SIG-M5 treated with dmso at 0.1 percent for 504 hours (cell line): Measurements from ENCODE around the gene POFUT2.

Source experiments
- DNase-seq: peaks from one replicate; lab custom pipeline; 2025; ENCODE audit not compliant: unreplicated experiment; lab: John Stamatoyannopoulos, UW

The POFUT2 gene

DNA sequence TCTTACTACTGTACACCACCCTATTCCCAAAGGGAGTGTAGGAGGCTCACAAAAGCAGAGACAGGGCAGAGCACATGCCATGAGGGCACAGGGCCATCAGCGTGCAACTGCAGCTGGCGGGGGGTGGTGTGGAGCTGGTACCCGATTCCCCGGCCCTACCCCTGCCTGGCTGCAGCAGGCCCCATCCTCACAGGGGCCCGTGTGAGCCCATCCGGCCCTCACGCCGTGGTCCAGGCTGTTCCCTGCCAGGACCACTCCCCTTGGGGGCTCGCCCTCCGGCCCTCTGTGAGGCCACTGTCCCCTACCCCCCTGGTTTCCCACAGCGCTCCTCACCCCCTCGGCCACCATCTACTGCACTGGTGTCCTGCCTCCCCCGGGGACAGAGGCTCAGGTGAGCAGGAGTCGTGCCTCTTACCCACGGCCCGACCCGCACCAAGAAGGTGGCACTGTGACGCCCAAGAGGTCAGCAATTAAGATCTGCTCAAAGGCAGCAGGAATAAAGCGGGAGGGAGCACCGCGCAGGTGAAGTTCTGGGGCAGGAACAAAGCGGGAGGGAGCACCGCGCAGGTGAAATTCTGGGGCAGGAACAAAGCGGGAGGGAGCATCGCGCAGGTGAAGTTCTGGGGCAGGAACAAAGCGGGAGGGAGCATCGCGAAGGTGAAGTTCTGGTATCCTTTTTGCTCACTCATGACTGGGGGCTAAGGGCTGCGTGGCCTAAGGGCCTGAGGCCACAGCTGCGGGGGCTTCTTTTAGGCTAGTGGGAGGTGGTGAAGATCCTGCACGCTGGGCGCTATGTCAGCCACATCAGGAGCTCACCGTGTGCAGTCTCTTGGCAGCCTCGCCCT is 3.9 kb downstream of the POFUT2 start:
- no peak for DNase-seq

DNA sequence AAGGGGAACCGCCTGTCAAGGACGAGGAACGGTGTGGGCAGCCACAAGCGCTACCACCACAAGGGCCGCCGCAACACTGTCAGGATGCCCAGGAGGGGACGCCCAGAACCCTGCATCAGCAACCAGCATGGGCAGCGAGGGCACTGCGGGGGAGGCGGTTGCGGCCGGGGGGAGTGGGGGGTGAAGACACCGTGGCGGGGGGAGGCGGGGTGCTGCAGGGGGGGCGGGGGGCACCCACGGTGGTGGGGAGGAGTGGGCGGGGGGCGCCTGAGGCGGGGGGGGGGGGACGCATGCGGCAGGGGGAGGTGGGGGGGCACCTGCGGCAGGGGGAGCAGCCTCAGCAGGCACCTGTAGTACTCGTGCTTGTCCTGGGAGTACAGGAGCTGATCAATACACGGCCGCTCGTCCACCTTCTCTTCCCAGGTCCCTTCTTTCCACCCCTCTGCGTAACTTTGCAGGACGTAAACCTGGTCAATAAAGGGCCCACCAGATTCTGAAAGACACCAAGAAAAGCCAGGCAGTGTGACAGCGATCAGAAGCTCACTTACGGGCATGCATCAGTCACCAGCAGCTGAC is 4.6 kb downstream of the POFUT2 start:
- DNase-seq: no peak

DNA sequence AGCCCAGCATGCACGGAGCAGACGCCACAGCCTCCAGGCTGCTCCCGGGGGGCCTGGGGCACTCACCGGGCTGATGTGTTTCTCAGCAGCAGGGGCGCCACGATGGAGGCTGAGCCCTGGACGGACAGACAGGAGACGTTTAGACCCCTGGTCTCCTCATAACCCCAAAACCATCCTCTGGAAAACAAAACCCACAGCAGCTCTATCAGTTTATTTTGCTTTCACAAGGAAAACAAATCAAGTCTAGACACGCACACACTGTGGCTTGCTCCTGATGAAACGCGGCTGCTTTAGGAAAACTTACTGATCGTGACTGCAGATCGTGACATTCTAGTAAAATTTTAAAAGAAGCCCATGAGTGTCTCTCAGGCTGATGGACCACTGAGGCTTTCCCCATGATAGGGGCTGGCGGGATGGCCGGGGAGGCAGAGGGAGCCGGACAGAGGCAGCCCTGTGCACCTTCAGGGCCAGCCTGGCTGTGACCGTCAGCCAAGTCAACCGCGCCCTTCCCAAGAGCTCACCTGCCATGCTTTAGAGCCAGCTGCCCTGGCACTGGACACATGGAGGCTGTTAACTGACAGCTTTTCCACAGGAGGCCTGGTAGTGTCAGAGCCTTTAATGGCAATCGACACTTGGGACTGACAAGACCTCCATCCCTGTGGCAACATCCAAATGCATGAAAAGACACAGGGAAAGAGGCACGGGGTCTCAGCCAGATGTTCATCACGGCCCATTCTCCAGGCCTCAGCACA is 5.2 kb downstream of the POFUT2 start:
- DNase-seq: no peak

DNA sequence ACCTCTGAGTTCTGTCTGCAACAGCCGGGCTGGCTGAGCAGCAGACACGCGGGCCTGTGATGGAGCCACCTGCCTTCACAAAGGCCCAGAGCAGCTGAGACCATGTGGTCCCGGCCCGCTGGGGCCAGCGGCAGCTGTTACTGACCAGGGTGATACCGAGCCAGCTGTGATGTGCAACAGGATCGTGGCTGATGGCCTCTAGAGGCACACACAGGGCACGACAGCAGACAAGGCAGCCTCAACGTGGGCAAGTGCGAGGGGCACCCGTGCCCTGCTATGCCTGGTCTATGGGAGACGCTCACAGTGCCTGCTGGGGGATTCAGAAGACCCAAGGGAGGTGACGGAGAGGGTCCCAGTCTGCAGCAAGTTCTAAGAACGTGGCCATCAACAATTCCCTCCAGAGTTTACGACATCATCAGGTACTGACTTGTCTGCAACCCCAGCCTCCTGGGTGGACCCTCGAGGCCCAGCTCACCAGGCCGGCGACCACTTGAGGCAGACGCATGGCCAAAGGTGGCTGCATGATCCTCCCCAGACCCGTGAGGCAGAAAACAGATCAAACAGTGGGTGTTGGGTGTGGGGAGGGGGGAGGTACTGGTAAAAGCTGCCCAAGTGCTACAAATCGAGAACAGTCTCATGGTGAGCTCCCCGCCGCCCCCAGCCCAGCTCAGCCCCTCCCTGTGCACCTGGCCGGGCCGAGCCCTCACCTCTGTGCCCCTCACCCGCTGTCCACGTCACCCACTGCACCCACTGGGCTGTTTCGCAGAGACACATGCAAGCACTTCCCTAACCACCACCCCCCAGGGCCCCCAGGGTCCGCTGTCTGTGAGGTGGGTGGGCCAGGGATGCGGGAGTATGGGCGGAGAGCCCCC is 6.0 kb downstream of the POFUT2 start:
- no peak for DNase-seq

DNA sequence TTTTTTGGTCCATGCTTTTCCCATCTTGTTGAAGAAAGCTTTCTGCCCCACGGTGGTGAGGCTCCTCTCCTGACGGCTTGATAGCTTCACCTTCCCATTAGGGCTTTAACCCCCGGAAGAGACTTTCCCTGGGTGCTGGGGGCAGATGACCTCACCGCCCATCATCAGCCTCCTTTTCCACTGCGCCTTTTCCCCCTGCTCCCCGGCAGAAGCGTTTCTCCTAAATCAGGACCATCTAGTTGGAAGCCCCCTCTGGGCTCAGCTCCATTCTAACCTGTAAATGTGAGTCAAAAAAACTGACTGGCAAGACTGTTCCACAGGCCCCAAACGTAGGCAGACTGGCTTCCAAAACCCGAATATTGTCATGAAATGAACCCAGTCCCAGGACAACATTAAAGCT is 6.7 kb downstream of the POFUT2 start:
- no peak for DNase-seq

DNA sequence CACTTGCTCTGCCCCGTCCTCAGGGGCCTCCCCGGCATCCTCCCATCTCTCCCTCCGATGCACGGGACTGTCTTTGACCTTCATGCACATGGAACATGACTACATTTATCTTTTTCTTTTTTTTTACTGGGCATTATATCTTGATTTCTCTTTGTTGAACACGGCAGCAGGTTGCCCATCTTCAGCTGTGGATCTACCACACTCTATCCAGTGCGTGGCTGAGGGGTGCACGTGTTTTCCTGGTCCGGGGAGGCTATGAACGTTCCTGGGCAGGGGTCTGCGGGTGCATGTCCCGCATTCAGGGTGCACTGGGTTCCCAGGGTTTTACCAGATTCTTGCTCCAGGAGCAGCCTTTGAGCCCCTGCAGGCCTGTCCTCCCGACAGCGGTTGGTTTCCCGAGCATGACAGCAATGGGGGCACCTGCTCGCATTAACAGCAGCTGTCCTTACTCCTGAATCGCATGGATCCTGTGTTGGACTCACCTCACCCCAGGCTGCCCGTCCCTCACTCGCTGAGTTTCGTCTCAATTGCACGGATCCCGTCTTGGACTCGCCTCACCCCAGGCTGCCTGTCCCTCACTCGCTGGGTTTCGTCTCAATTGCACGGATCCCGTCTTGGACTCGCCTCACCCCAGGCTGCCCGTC is 7.4 kb downstream of the POFUT2 start:
- no peak for DNase-seq

DNA sequence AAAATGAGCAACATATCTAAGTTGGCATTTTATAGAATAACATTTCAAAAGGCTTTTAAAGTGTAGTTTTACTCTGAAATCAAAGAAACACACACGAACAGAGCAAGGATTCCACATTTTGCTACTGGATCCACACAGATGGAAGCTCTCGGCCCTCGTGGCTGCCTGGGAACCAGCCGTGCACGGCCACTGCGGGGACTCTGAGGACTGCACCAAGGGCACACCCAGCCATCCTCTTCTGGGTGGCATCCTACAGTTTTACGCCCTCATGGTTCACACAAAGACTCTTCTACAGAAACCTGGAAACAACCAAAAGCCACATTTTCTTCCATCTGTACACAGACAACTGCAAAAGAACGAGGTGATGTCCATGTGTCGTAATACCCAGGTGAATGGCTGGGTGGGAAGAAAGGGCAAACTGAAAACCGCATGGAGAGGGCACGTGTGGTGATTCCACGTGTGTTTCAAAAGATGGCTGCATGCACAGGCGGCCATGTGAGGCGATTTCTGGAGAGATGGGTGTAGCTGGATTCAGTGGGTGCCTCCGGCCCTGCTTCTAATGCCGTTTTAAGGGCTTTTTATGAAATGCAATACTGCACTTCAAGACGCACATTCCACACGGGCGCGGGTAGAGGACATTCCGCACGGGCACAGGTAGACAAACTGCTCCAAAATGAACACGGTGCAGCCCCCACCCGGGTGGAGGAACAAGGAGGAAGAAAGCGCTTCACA is 8.1 kb downstream of the POFUT2 start:
- DNase-seq: no peak

DNA sequence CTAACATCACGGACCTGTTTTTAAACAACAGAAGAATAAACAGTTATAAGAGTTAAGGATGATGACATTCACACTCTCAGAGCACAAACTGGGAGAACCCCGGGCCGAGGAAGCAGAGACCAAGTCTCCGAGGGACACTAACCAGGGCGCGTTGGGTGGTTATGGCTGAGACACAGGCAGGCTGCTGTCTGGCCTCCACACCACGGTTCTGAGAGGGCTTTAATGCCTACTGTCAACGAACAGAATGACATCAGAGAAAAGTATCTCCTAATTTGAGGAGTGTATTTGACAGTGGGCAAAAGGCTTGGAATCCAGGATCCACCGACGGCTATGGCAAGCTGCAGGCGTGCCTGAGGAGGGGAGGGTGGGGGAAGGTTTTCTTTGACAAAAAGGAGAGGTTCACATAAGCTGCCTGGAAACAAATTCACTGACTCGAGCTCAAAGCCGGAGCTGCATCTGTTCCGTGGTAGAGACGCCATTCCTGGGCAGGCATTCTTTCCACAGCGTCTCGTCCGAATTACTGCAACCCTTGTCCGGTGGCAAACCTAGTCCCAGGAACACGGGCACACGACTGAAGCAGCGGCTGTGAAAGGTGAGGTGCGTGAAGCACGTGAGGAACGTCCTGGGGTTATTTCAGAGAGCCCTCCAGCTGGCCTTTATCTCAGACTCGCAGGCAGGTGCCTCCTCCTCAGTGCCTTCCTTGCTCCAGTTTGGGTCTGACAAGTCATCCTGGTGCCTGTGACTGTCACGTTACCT is 9.4 kb downstream of the POFUT2 start:
- no peak for DNase-seq

DNA sequence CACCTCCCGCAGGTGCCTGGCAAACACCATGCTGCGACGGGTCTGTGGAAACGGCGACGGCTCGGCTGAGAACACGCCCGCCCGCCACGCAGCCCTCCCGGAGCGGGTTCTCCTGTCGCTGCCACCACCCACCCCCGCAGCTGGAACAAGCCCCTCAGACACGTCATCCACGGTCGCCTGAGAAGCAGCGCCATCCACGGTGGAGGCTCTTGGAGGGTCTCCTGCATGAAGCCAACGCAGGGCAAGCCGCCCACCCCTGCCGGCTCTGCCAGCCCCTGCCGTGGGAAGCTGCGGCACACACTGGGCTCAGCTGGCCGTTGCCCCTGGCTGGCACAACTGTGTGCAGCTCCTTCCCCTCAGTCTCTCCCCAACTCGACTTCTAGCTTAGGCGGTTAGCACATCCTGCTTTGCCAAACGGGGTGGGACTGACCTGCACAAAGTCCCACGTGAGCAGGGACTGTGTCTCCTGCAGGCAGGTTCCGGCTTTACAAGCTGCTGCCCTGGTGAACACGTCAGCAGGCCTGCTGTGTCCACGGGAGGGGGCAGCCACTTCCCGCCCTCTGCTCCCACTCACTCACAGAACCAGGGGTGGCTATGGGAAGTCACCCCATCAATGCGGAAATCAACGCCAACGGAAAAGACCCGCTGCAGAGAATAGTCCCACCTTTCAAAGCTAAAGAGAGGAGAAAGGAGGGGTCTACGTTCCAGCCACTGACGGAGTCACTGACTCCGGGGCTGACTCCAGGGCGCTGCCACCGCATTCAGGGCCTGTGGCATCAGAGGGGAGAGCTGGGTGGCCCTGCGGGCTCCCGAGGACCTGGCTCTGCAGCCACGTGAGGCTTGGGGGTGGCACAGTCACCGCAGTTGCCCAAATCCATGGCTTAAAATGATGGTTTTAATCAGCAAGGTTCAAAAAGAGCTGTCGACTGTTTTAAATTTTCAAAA is 10.3 kb downstream of the POFUT2 start:
- DNase-seq: no peak

DNA sequence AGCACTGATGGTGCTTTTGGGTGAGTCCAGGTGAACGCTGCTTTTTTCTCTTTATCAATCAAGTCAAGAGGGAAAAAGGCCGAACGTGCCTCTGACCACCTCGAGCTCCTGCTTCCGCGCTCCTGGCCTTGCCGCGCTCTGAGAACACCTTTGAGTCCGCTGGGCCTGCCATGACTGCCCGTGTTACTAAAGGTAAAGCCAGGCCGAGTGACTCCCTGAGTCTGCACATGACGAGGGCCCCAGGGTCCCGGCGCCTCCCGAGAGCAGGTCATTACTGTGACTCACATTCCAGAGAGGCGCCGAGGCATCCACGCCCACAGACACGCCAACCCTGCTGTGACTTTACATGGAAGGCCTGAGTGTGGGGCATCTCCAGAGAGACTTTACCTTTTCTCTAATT is 11.1 kb downstream of the POFUT2 start:
- no peak for DNase-seq

DNA sequence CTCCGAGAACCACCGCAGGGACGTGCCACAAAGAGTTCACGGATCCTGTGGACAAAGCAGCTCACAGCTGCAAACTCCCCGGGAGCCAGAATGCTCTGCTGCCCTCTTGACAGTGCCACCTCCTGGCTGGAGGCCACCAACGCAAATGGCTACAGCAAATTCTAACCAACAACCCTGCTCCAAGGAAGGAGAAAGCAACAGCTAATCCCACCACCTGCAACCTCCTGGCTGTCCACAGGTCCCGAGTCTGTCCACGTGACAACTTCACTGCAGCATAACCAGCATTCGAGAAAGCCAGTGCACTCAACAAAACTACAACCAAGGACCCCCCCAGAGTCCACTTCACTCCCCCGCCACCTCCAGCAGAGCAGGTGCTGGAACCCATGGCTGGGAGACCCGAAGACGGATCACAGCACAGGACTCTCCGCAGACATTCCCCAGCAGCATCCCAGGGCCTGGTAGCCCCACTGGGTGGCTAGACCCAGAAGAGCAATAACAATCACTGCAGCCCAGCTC is 17.3 kb downstream of the POFUT2 start:
- no peak for DNase-seq

DNA sequence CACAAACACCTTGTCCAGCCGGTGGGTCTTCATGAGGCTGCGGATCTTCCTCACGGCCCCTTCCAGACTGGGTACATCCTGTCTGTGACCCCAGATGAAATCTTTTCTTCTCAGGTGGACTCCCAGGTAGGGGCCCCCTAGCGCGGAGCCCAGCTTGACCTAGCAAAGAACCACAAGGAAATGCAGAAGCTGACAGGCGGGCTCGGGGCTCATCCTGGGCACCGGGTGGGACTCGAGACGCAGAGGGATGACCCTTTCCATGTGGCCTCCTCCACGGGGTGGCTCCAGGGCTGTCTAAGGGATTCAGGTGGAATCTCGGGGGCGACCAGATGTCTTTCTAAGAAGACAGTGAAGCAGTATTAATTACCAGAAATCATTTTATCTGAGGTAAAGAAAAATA is 17.8 kb downstream of the POFUT2 start:
- DNase-seq: no peak

DNA sequence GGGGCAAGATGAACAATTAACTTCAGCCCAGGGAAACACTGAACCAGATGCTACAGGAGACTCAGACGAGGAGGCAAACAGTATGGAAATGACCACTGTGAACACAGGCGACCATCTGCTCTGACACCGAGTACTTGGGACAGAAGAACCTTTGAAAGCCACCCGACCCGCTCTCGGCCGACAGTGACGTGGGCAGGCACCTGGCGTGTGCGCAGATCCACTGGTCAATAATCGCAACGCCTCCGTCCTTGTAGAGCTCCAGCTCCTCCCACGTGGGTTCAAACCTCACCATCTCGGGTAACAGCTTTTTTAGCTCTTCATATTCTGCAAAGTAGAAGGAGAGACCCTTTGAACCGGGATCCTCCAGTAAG is 20.3 kb downstream of the POFUT2 start:
- no peak for DNase-seq

DNA sequence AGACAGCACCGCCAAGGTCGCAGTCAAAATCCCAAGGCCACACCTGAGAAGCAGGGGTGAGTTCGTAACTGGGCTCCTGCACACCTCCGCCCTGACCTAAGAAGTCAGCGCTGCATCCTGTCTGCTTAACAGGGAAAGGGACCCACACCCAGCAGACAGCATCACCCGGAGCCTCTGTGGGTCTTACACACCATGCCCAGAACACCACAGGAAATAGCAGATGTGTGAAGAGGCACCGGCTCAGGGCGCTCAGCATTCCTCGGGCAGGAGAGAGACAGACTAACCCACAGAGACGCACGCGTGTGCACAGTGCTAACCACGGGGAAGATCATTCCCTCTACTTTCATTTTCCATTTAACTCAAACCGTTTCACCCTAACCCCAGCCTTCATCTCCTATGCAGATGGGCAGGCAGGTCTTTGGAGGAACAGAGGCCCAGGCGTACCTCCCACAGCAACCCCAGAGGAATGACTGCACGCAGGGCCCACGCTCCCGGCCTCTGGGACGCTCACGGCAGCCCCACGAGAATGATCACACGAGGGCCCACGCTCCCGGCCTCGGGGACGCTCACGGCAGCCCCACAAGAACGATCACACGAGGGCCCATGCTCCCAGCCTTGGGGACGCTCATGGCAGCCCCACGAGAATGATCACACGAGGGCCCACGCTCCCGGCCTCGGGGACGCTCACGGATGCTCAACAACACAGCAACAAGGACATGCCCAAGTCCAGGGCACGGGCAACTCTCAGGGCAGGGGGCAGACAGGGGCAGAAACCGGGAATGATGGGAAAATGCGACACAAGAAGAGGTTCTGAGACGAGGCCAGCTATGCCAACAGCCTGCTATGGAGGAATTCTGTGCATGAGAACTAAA is 20.9 kb downstream of the POFUT2 start:
- DNase-seq: no peak

DNA sequence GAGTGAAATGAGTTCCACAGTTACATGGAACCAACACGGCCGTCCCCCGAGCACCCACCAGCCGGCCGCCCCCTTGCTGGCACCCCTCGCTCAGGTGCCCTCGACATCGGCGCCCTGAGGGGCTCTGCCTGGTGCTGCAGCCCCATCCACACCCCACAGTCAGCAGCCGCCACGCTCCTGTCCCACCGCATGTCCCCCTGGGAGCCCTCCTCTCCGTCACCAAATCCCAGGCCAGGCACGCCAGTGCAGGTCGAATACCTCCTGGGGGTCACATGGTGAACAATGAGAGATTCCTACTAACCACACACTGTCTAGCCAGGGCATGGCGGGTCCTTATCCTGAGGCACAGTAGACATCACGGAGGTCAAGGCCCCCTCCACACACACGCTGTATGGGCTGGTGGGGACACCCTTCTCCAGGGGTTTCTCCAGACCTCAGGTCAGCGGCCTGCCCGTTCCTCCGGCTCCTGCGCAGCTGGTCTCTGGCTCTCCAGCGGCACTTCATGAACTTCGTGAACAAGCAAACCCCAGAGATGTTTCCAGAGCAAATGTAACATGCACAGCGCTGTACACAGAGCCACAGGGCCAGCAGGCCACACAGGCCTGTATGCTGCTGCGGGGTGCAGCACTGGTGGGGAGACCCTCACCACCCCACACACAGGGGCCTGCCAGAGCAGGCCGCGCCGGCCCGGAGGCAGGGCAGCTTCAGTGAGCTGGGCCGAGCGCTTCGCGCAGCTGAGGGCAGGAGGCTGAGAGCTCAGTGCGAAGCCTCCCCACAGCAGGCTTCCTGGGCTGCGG is 21.8 kb downstream of the POFUT2 start:
- DNase-seq: no peak

DNA sequence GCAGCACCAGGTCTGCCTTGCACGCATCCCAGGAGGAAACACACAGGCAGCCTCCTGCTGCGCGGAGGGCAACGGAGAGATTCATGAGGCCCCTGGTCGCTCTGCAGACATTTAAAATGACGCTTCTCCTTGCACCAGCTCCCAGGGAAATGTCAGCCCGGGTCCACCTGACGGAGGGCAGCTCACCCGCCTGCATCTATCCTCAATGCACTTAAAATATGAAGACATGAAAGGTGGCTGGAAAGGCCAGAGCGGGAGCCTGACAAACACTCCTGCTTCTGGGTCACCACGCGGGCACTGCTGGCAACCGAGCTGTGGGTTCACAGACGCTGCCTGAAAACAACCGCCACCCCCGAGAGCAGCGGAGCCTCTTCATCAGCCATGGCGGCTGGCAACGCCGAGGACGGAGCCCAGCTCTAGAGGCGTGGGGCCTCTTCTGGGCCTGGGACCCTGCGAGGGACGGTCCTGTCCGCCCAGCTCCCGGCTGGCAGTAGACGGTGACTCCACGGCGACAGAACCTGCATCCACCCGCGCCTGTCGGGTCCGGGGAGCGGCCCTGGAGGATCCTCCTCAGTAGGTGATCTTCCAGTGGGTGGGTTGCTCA is 22.7 kb downstream of the POFUT2 start:
- no peak for DNase-seq
